ENCODE results near the gene RNF6.

RNF6 gene

DNA sequence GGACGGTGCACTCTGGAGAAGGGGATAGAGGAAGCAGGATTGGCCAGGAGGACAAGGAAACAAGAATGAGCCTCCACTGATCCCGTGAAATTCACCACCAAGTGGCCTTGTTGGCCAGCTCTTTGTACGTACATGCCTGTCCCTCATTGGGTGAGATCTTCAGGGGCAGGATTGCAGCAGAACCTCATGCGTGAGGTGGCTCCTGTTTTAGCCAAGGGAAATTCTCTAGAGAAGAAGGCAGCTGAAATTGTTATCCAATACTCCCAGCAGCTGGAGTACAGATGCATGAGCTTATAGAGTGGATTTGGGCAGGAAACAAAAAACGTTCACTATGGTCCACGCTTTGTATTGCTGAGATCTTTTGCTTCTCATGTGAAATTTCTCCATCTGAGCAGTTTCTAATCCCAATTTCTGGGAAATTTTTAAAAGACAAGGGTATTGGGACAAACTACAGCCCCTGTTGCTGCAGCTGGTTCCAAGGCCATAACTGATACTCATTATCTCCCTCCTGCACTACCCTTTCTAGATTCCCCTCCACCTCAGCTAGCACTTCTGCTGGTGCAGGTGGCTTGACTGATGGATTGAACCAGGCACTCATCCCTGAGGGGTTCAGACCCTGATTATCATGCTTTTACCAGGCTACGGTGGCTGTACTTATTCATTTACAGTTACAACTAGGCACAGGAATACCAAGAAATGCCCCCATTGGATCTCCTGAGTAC is 3.9 kb upstream of the RNF6 start:
- DNase-seq (ENCODE audit: low spot score): no peak

- DNase-seq (ENCODE audit: low spot score): no peak
These were observed 469 bp upstream of the RNF6 start for GRCh38 chr13:26222520-26223046.

- DNase-seq (ENCODE audit: low spot score): no peak
These were observed 754 bp downstream of the RNF6 start for GRCh38 chr13:26221399-26221720.

DNA sequence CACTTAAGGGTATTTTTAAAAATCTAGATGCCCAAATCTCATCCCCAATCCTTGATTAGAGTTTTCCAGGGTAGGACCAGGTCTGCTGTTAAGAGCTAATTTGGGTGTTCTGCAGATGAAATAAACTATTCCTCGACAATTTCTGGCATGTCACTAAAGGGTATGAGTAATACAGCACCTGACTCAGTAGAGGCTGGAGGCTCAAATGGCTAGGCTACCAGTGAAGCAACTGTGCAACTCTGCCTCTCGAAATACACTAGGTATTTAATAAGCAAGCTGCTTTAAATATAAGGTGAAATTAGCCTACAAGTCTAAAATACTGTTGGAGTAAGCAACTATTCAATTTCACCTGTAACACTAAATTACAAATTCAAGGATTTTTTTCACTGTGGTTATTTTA is 1.5 kb downstream of the RNF6 start:
- peak; percentile 34 for DNase-seq (ENCODE audit: low spot score)

DNA sequence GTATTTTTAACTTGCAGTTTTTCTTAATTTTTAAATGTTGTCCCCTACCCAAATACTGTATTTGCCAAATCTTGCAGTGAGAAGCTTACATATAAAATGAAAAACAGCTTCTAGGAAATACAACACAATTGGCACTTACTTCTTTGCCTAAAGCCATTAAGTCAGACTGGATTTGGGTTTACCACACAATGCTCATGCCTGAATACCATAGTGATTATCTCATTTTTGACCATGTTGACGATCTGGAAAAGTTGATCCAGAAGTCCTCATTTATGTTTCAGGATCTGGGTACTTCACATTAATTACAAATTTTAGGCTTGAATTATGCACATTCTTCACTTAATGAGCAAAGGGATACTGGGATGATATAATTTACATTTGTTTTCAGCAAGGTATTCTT is 2.4 kb downstream of the RNF6 start:
- DNase-seq (ENCODE audit: low spot score): no peak

DNA sequence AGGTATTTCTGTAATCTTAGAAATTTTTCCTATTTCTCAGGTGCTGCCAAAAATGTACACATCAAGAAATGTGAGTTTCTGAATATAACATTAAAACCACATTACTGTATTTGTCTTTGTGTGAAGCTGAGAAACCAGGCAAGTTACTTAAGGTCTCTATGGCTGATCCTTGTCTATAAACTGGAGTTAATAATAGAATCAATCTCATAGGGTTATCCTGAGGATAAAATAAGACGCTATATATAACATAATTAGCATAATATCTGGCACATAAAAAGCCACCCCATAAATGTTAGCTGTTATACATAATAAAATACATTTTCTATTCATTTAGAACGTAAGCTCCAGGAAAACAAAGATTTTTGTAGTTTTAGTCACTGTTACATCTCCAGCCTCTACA is 6.1 kb downstream of the RNF6 start:
- DNase-seq (ENCODE audit: low spot score): no peak

GRCh38 chr13:26213982-26214381 is 8.1 kb downstream of the RNF6 start:
- DNase-seq (ENCODE audit: low spot score): no peak

GRCh38 chr13:26213345-26213744 is 8.8 kb downstream of the RNF6 start:
- no peak for DNase-seq (ENCODE audit: low spot score)

DNA sequence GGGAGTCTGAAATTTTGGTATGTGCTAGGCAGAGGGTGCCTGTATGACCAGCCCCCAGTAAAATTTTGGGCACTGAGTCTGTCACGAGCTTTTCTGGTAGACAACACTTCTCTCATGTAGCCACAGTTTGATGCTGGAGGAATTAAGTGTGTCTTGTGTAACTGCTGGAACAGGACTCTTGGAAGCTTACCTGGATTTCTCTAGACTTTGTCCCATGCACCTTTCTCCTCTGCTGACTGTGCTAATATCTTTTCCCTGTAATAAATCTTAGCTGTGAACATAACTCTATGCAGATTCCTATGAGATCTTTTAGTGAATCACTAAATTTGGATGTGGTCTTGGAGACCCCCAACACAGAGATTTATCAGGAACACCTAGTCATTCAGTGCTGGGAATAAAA is 13.8 kb downstream of the RNF6 start:
- DNase-seq (ENCODE audit: low spot score): no peak

DNA sequence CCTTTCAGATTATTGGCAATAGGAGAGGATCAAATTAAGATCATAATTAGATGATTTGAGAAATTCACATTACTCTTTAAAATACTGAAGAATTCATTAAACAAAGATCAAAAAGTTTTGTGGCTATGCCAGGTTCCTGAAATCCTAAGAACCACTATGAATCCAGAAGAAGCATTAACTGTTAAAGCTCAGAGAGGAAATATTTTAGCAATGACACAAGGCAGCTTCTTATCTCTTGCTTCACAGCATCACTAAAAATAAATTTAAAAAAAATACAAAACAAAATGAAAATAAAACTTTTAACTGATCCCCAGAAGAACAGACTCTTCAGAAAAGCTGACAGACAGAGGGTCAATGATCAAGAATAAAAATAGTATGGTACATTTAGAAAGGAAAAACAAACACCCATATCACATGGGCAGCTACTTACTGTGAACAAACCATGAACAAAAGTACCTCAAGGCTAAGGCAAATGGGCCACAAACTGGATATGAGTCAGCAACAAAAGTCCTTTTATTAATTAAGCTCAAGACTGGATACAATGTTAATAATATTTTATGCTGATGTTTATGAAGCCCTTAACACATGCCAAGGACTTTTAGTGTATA is 19.6 kb downstream of the RNF6 start:
- DNase-seq (ENCODE audit: low spot score): no peak

GRCh38 chr13:26200811-26201210 is 21.3 kb downstream of the RNF6 start:
- no peak for DNase-seq (ENCODE audit: low spot score)

- no peak for DNase-seq (ENCODE audit: low spot score)
These were observed 24.0 kb downstream of the RNF6 start for GRCh38 chr13:26198116-26198515.

DNA sequence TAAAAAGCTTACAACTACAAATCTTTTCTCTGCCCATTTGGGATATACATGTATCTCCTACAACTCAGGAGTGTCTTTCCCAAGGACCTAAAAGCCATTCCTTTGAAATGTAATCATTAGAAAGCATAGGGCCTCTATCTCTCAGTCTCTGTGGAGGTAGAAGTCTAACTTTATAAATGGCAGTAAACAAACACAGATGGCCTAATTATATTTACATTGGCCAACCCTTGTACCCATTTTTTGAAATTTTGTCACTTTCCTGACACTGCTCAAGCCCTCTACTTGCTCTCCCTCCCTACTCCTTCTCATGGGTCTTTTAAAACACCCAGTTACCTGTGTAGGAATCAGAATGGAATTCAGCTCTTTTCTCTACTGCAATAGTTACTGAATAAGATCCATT is 24.8 kb downstream of the RNF6 start:
- no peak for DNase-seq (ENCODE audit: low spot score)

GRCh38 chr13:26186995-26187394 is 35.1 kb downstream of the RNF6 start:
- DNase-seq (ENCODE audit: low spot score): no peak

DNA sequence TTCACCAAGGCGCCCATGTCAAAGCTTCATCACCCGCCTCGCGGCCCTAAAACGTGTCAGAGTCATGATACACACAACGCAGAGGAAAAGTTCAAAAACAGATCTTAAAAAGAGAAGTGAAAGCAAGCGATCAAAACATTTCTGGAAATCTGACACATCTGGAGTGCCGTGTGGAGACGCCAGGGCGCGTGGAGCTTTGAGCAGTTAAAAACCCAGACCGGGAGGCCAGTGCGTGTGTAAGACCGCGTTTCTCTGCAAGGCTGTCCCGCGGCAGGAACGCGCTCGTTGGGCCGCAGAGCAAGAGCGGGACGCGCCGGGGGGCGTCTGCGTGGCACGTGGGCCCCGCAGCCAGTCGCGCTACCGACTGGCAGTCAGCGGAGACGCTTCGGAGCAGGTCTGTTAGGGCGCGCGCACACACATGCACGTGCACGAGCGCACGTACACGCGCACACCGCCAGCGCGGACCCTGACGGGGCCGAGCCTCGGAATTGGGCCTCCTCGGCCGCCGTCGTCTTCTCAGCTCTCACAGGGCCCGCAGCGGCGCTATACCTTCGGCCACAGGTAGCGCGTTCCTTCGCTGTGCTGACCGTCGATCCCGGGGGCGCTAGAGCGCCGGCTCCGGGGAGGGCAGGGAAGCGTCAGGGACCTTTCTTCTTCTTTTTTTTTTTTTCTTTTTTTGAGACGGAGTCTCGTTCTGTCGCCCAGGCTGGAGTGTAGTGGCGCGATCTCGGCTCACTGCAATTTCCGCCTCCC is 35.8 kb downstream of the RNF6 start:
- peak; percentile 93 for DNase-seq (ENCODE audit: low spot score)

DNA sequence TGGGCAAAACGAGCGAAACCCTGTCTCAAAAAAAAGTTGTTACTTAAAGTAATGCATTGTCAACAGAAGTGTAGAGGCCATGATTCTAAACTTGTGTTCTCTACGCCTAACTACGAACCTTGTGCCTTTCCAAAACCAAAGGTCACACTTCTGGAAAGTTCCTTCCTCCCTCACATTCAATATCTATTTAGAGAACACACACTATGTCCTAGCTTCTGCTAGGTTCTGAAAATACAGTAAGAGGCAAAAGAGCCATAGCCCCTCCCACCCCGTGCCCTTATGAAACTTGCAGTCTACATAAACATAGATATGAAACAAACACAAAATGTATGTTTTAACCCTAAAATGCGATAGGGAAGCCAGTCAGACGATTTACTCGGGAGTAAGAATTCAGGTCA is 36.4 kb downstream of the RNF6 start:
- DNase-seq (ENCODE audit: low spot score): no peak

DNA sequence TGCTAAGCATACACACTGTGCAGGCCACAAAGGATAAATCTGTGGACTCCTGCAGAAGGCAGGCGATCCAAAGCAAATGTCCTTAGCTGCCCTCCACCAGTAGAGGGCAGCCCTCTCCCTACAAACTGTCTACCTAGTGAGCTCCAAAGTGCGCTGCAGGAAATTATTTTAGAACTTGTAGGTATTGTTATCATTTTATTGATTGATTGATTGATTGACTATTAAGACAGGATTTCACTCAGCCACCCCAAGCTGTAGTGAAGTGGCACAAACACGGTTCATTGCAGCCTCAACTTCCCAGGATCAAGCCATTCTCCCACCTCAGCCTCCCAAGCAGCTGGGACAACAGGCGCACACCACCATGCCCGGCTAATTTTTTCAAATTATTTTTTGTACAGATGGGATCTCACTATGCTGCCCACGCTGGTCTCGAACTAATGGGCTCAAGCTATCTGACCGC is 37.3 kb downstream of the RNF6 start:
- DNase-seq (ENCODE audit: low spot score): peak; percentile 67

GRCh38 chr13:26183416-26183815 is 38.7 kb downstream of the RNF6 start:
- no peak for DNase-seq (ENCODE audit: low spot score)

- no peak for DNase-seq (ENCODE audit: low spot score)
These were observed 42.8 kb downstream of the RNF6 start for GRCh38 chr13:26179344-26179743.

GRCh38 chr13:26168835-26169234 is 53.3 kb downstream of the RNF6 start:
- no peak for DNase-seq (ENCODE audit: low spot score)

DNA sequence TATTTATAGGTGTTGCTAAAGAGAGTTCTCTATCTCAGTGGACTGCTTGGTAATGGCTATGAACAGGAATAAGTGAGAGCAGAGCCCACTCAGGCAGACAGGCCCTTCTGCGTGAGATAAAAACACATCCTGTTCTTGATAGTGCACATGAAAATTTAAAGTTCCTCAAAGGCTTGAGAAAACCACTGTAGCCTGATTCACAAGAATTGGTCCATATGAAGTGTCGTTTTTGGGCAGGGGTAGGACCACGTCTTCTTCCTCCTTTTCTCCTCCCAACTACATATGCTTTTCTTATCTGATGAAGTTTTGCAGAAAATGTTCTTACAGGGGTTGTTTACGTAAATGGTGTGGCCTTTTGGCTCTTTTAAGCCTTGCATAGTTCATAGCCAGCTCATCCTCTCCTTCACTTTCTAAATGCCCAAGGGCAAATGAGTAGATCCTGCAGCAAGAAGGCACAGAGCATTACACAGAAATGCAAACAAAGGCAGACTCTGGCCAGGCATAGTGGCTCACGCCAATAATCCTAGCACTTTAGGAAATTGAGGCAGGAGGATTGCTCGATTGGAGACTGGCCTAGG is 53.8 kb downstream of the RNF6 start:
- DNase-seq (ENCODE audit: low spot score): no peak

GRCh38 chr13:26163812-26164211 is 58.3 kb downstream of the RNF6 start:
- DNase-seq (ENCODE audit: low spot score): no peak
